Stimulated activated CD4-positive, alpha-beta T cell treated with anti-CD3 and anti-CD28 coated beads, Interleukin-12 subunit alpha, Interleukin-12 subunit beta, amount 100 ng/mL, for 48 hours (primary cell): ENCODE measurements around the gene FAM219B.

Experiments used
- DNase-seq, 3 donors: peaks; one replicate each; pipeline ENCODE4 v3.0.0-alpha.2; 2020; ENCODE audit warnings: low read depth in 2 of 3, low spot score in 1 of 3

FAM219B gene

GRCh38 chr15:74850393-74850792, 56.3 kb downstream of the FAM219B start:
- no peak for DNase-seq
